ENCODE results near the gene IRAK1.
A peak's percentile ranks its signal among the peaks of the same experiment; 100 is the strongest.

IRAK1 gene

GRCh38 chrX:153970357-153971123 lies 49.2 kb downstream of the IRAK1 start:
- peak in 8 of 14 donors; percentile 52 to 85 (median 67) for DNase-seq

- DNase-seq: peak in 10 of 14 donors; percentile 24 to 78 (median 54)
These were observed 49.8 kb downstream of the IRAK1 start for GRCh38 chrX:153969904-153970356.

- DNase-seq: no peak
These were observed 50.4 kb downstream of the IRAK1 start for GRCh38 chrX:153969125-153969903.

GRCh38 chrX:153968754-153969124 lies 51.0 kb downstream of the IRAK1 start:
- DNase-seq: no peak

GRCh38 chrX:153968255-153968654 lies 51.4 kb downstream of the IRAK1 start:
- no peak for DNase-seq

GRCh38 chrX:153967536-153968224 lies 52.0 kb downstream of the IRAK1 start:
- DNase-seq: no peak

GRCh38 chrX:153966841-153967535 lies 52.7 kb downstream of the IRAK1 start:
- DNase-seq: no peak

- peak in 1 of 14 donors; percentile 87 for DNase-seq
These were observed 53.4 kb downstream of the IRAK1 start for GRCh38 chrX:153966283-153966688.

GRCh38 chrX:153965406-153965805 lies 54.3 kb downstream of the IRAK1 start:
- no peak for DNase-seq

- no peak for DNase-seq
These were observed 55.6 kb downstream of the IRAK1 start for GRCh38 chrX:153964105-153964504.

- no peak for DNase-seq
These were observed 56.2 kb downstream of the IRAK1 start for GRCh38 chrX:153963546-153963945.

- DNase-seq: no peak
These were observed 58.4 kb downstream of the IRAK1 start for GRCh38 chrX:153961292-153961691.

GRCh38 chrX:153960786-153961185 lies 58.9 kb downstream of the IRAK1 start:
- no peak for DNase-seq
